CD4-positive, alpha-beta T cell (primary cell): ENCODE measurements around the gene TPSAB1. TPM values are rescaled to one million over a fixed set of nuclear protein-coding genes. Genes with fewer than 3 reads are reported as not detected.

Experiments used
- ATAC-seq: fragments of 200-7000 bp; cut with Tn5 transposase; one replicate; pipeline ENCODE4 v1.10.0; 2022; ENCODE audit warnings: mild to moderate bottlenecking; ENCODE audit not compliant: poor library complexity
- CTCF ChIA-PET: fragments of 350-600 bp; sonication (Branson Sonifier 250); formaldehyde crosslinking; loops from one replicate; lab custom pipeline; 2021; ENCODE audit warnings: antibody characterized with exemption, inconsistent platforms; lab: Charles Lee
- POLR2A ChIA-PET: fragments of 350-600 bp; sonication (Branson Sonifier 250); formaldehyde crosslinking; loops from one replicate; lab custom pipeline; 2021; ENCODE audit warnings: antibody characterized with exemption, inconsistent platforms; lab: Charles Lee
- DNase-seq, 14 experiments: peaks; one replicate each; pipeline ENCODE4 v3.0.0-alpha.2; 2013 to 2020; ENCODE audit warnings: mixed read lengths in 2 of 14
- H3K27ac ChIP-seq, 2 donors: one replicate each; pipeline versions ENCODE4 v1.5.1 to v1.7.0; 2013; ENCODE audit warnings: low read length in 2 of 2, low read depth in 1 of 2, mild to moderate bottlenecking in 1 of 2
- H3K27me3 ChIP-seq, 2 experiments: 1 replicate in 1 of 2; 2 replicates in 1 of 2; pipeline versions ENCODE4 v1.6.1 to v1.7.0; 2013; ENCODE audit warnings: low read length in 2 of 2, control low read depth in 1 of 2, mild to moderate bottlenecking in 1 of 2, moderate library complexity in 1 of 2; ENCODE audit not compliant: insufficient read depth in 2 of 2, control insufficient read depth in 1 of 2
- H3K36me3 ChIP-seq: one replicate; pipeline ENCODE4 v1.6.1; 2013; ENCODE audit warnings: low read length, control low read depth; ENCODE audit not compliant: insufficient read depth
- H3K4me1 ChIP-seq: one replicate; pipeline ENCODE4 v1.6.1; 2013; ENCODE audit warnings: low read length, control low read depth; ENCODE audit not compliant: insufficient read depth
- H3K4me3 ChIP-seq: one replicate; pipeline ENCODE4 v1.5.1; 2013; ENCODE audit warnings: mild to moderate bottlenecking, low read length, moderate library complexity
- H3K9me3 ChIP-seq, 2 experiments: 1 replicate in 1 of 2; 2 replicates in 1 of 2; pipeline versions ENCODE4 v1.6.1 to v1.7.0; 2013; ENCODE audit warnings: low read length in 2 of 2, mild to moderate bottlenecking in 2 of 2, control low read depth in 1 of 2, moderate library complexity in 1 of 2; ENCODE audit not compliant: control insufficient read depth in 1 of 2, insufficient read depth in 1 of 2
- H3K27ac Mint-ChIP-seq: one replicate; pipeline ENCODE4 v1.8.0; 2020; ENCODE audit warnings: mixed read lengths
- H3K27me3 Mint-ChIP-seq: one replicate; pipeline ENCODE4 v1.8.0; 2021; ENCODE audit warnings: mixed read lengths
- H3K36me3 Mint-ChIP-seq: one replicate; pipeline ENCODE4 v1.8.0; 2021; ENCODE audit warnings: low read depth, mixed read lengths
- H3K4me1 Mint-ChIP-seq: one replicate; pipeline ENCODE4 v1.8.0; 2021; ENCODE audit warnings: low read depth, mixed read lengths
- H3K4me3 Mint-ChIP-seq: one replicate; pipeline ENCODE4 v1.8.0; 2020; ENCODE audit warnings: mild to moderate bottlenecking, mixed read lengths
- H3K9me3 Mint-ChIP-seq: one replicate; pipeline ENCODE4 v1.8.0; 2020; ENCODE audit warnings: mixed read lengths
- CTCF ChIP-seq: fragments of 200-600 bp; IDR thresholded peaks from one replicate; pipeline ENCODE4 v1.8.0; 2022; ENCODE audit warnings: antibody characterized with exemption, mild to moderate bottlenecking
- intact Hi-C, 2 experiments: fragments of 100-400 bp; cut with DNase I in 1 of 2; cut with micrococcal nuclease in 1 of 2; formaldehyde crosslinking; loops; one replicate each; pipeline versions ENCODE4 v1.15.1 to v1.9.0; 2023 to 2025; cut with DNase I, micrococcal nuclease
- total RNA-seq, 174 experiments: library from RNA in 2 of 174; stranded (reverse) in 2 of 174; gene quantifications; one replicate each; pipeline ENCODE4 v1.2.3 and lab custom pipeline; 2021 to 2026

The TPSAB1 gene
- total RNA-seq, 2 experiments from 2014 or later = 0.22 TPM; not detected in 1

GRCh38 chr16:1276580-1276878 is 36.0 kb downstream of the TPSAB1 start:
- no peaks in the 10 kb centered on the region for H3K36me3 Mint-ChIP-seq
- H3K27me3 Mint-ChIP-seq = peaks cover 24% of the 10 kb centered on the region
- Histone ChIP-seq H3K4me1 (peaks cover 9% of the 10 kb centered on the region), H3K9me3 (peaks cover 0 to 9% of the 10 kb centered on the region in 2 experiments), H3K4me3 (no peak overlapping the region), H3K27me3 (peaks cover 9 to 22% of the 10 kb centered on the region in 2 experiments), H3K36me3 (no peaks in the 10 kb centered on the region), H3K27ac (no peak overlapping the region)
- TF ChIP-seq CTCF = no peak
- H3K9me3 Mint-ChIP-seq = no peaks in the 10 kb centered on the region
- no peaks in the 10 kb centered on the region for H3K4me1 Mint-ChIP-seq
- ChIA-PET POLR2A (no interaction called here), CTCF (no interaction called here)
- no peak for ATAC-seq
- H3K4me3 Mint-ChIP-seq = no peak overlapping the region
- H3K27ac Mint-ChIP-seq = no peak overlapping the region
- no peak for DNase-seq
- intact Hi-C loops = no loop called here

GRCh38 chr16:1277151-1277598 is 36.7 kb downstream of the TPSAB1 start:
- Histone ChIP-seq H3K27me3 (peaks cover 6 to 21% of the 10 kb centered on the region in 2 experiments), H3K4me1 (peaks cover 2% of the 10 kb centered on the region), H3K27ac (no peak overlapping the region), H3K9me3 (peaks cover 0 to 6% of the 10 kb centered on the region in 2 experiments), H3K36me3 (no peaks in the 10 kb centered on the region), H3K4me3 (no peak overlapping the region)
- Mint-ChIP-seq H3K9me3 (no peaks in the 10 kb centered on the region), H3K36me3 (no peaks in the 10 kb centered on the region), H3K4me1 (no peaks in the 10 kb centered on the region), H3K27ac (no peak overlapping the region), H3K27me3 (peaks cover 24% of the 10 kb centered on the region), H3K4me3 (no peak overlapping the region)
- DNase-seq (no peak), ATAC-seq (no peak)
- ChIA-PET CTCF (no interaction called here), POLR2A (no interaction called here)
- TF ChIP-seq CTCF = no peak
- intact Hi-C loops = no loop called here

GRCh38 chr16:1277617-1278282 is 37.2 kb downstream of the TPSAB1 start:
- Histone ChIP-seq H3K36me3 (no peaks in the 10 kb centered on the region), H3K9me3 (peaks cover 0 to under 1% of the 10 kb centered on the region in 2 experiments), H3K4me1 (no peaks in the 10 kb centered on the region), H3K27ac (no peak overlapping the region), H3K4me3 (no peak overlapping the region), H3K27me3 (peaks cover 4 to 16% of the 10 kb centered on the region in 2 experiments)
- no peak for TF ChIP-seq CTCF
- Mint-ChIP-seq H3K4me3 (no peak overlapping the region), H3K36me3 (no peaks in the 10 kb centered on the region), H3K4me1 (no peaks in the 10 kb centered on the region), H3K27ac (no peak overlapping the region), H3K9me3 (no peaks in the 10 kb centered on the region), H3K27me3 (peaks cover 22% of the 10 kb centered on the region)
- DNase-seq (no peak), ATAC-seq (no peak)
- ChIA-PET CTCF (no interaction called here), POLR2A (no interaction called here)
- intact Hi-C loops = no loop called here
